Measurements from ENCODE around the gene MT1X.
"Not testable (repeated sequence)": the region's sequence is repeated elsewhere in the genome, so short reads cannot be mapped to it uniquely, and the experiment has no call there.

MT1X gene

DNA sequence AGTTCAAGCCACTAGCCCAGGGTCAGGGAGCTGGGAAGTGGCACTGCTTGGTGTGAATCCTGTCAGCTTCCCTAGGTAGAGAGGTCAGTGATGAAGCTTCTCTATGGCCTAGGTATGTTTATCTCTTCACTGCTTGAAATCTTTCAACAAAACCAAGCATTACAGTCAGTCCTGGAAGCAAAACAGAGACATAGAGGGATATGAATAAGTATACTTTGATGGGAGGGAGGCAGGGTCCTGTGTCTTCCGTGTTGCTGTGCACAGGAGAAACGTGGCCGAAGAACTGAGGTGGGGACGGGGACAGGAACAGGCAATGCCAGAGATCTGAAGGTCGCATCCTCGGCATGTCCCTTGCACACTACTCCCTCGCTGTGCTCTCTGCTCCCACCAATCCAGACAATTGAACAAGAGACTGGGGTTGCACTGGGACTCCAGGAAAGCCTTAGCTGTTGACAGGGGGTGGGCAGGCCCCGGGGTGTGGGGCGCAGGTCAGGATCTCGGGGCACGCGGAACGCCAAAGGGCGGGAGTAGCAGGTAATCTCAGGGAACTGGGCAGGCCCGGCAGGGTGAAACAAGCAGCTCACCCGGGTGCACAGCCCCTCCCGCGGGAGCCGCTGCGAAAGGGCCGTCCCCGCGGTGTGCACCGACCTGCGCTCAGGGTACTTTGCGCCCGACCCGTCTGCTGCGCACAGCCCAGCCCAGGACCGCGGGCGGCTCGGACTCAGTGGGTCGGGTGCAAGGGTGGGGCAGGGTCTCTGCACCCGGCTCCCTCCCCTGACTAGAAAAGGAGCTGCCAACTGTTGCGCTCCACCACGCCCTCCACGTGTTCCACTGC is 13.0 kb upstream of the MT1X start, which contains the start of gene MT1H:
Gene MT1H, plus strand, starts transcription at position 810 of the 835 bp plus-strand sequence. CDS start 71 bp downstream, outside the sequence.
- peaks cover 27 to 31% of the 10 kb centered on the region in 2 donors for H3K4me1 ChIP-seq (ENCODE audit: control insufficient read depth in 2 of 2, insufficient read depth in 2 of 2, low read length in 2 of 2)
- peak within 1 kb of the TSS; percentile 47 to 62 for H3K4me3 ChIP-seq (ENCODE audit: low read length in 2 of 2)
- H3K27me3 ChIP-seq (ENCODE audit: control insufficient read depth in 2 of 2, insufficient read depth in 2 of 2, low read length in 2 of 2), result peaks cover 21 to 37% of the 10 kb centered on the region in 2 donors
- peak within 1 kb of the TSS; percentile 56 to 75 for H3K9ac ChIP-seq (ENCODE audit: low read depth in 1 of 2, low read length in 2 of 2)
- no peaks in the 10 kb centered on the region for H3K36me3 ChIP-seq (ENCODE audit: control insufficient read depth in 2 of 2, insufficient read depth in 2 of 2, low read length in 2 of 2)
- no peaks in the 10 kb centered on the region for H3K9me3 ChIP-seq (ENCODE audit: control insufficient read depth in 2 of 2, low read length in 2 of 2)
- peak within 1 kb of the TSS; percentile 84 for H3K27ac ChIP-seq (ENCODE audit: low read depth in 2 of 2, low read length in 2 of 2)

DNA sequence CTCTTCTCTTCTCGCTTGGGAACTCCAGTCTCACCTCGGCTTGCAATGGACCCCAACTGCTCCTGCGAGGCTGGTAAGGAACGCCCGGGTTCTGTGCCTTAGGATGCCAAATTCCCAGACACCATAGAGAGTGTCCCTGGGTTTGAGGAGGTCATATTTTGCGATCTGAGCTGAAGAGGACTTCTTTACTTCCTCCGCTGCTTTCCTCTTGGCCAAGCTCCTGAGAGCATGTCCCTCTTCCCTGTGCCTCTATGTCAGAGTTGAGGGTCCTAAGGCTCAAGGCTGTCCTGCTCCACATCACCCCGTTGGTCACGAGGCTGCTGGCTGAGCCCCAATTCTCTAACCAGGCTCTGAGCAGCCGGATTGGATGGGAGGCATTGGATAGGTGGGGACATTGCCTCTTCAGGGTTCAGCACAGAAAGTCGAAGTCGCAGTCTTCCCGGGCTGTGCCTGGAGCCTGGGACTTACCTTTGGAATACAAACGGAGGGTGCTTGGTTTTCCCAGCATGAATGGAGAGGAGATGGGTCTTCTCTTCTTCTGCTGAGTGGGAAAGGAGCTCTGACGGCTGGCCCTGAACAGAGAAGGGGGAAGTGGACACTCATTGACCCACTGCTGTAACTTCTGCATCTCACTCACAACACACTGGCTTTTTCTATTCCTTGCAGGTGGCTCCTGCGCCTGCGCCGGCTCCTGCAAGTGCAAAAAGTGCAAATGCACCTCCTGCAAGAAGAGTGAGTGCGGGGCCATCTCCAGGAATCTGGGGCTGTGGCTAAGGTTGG is 12.2 kb upstream of the MT1X start:
- peak overlapping the region; percentile 24 to 62 for H3K4me3 ChIP-seq (ENCODE audit: low read length in 2 of 2)
- peaks cover 17 to 35% of the 10 kb centered on the region in 2 donors for H3K27me3 ChIP-seq (ENCODE audit: control insufficient read depth in 2 of 2, insufficient read depth in 2 of 2, low read length in 2 of 2)
- H3K9ac ChIP-seq (ENCODE audit: low read depth in 1 of 2, low read length in 2 of 2), result peak overlapping the region; percentile 56 to 75
- peaks cover 27 to 31% of the 10 kb centered on the region in 2 donors for H3K4me1 ChIP-seq (ENCODE audit: control insufficient read depth in 2 of 2, insufficient read depth in 2 of 2, low read length in 2 of 2)
- peak overlapping the region in 1 of 2 donors; percentile 56 for H3K27ac ChIP-seq (ENCODE audit: low read depth in 2 of 2, low read length in 2 of 2)
- H3K36me3 ChIP-seq (ENCODE audit: control insufficient read depth in 2 of 2, insufficient read depth in 2 of 2, low read length in 2 of 2), result no peaks in the 10 kb centered on the region
- no peaks in the 10 kb centered on the region for H3K9me3 ChIP-seq (ENCODE audit: control insufficient read depth in 2 of 2, low read length in 2 of 2)

DNA sequence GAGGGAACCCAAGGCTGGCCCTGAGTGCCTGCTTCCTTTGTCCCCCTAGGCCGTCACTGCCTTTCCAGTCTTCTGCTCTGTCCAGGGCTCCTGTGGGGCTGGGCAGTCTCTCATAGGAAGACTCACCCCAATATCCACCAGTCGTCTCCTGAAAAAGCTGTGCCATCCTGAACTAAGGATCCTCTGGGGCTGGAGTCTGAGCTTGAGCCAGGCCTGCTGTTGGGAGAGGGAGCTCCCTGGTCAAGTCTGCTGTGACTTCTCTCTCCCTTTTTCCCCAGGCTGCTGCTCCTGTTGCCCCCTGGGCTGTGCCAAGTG is 11.7 kb upstream of the MT1X start:
- Histone ChIP-seq H3K27me3 (ENCODE audit: control insufficient read depth in 2 of 2, insufficient read depth in 2 of 2, low read length in 2 of 2) (peaks cover 17 to 35% of the 10 kb centered on the region in 2 donors), H3K4me3 (ENCODE audit: low read length in 2 of 2) (no peak overlapping the region), H3K27ac (ENCODE audit: low read depth in 2 of 2, low read length in 2 of 2) (no peak overlapping the region), H3K9ac (ENCODE audit: low read depth in 1 of 2, low read length in 2 of 2) (no peak overlapping the region), H3K36me3 (ENCODE audit: control insufficient read depth in 2 of 2, insufficient read depth in 2 of 2, low read length in 2 of 2) (no peaks in the 10 kb centered on the region), H3K9me3 (ENCODE audit: control insufficient read depth in 2 of 2, low read length in 2 of 2) (no peaks in the 10 kb centered on the region), H3K4me1 (ENCODE audit: control insufficient read depth in 2 of 2, insufficient read depth in 2 of 2, low read length in 2 of 2) (peaks cover 27 to 31% of the 10 kb centered on the region in 2 donors)

DNA sequence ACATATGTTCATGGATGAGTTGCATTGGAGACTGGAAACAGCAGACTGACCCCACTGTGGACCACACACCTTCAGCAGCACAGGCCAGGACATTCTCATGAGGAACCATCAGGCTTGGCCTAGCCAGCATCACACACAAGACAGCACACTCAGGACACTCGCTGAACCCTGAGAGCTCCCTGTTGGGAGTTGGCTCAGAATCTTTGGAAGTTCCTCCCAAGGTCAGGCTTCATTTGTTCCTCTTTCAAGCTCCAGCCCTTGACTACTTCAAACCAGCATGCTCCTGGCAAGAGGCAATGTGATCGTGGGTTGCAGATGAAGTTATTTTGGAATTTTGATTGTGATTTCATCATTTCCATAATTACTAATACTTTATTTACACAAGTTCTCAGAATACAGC is 10.6 kb upstream of the MT1X start:
- H3K36me3 ChIP-seq (ENCODE audit: control insufficient read depth in 2 of 2, insufficient read depth in 2 of 2, low read length in 2 of 2); H3K9ac ChIP-seq (ENCODE audit: low read depth in 1 of 2, low read length in 2 of 2); H3K27ac ChIP-seq (ENCODE audit: low read depth in 2 of 2, low read length in 2 of 2); H3K4me3 ChIP-seq (ENCODE audit: low read length in 2 of 2); H3K9me3 ChIP-seq (ENCODE audit: control insufficient read depth in 2 of 2, low read length in 2 of 2): not testable (repeated sequence)
- peaks cover 27 to 30% of the 10 kb centered on the region in 2 donors for H3K4me1 ChIP-seq (ENCODE audit: control insufficient read depth in 2 of 2, insufficient read depth in 2 of 2, low read length in 2 of 2)
- H3K27me3 ChIP-seq (ENCODE audit: control insufficient read depth in 2 of 2, insufficient read depth in 2 of 2, low read length in 2 of 2), result peaks cover 17 to 40% of the 10 kb centered on the region in 2 donors

DNA sequence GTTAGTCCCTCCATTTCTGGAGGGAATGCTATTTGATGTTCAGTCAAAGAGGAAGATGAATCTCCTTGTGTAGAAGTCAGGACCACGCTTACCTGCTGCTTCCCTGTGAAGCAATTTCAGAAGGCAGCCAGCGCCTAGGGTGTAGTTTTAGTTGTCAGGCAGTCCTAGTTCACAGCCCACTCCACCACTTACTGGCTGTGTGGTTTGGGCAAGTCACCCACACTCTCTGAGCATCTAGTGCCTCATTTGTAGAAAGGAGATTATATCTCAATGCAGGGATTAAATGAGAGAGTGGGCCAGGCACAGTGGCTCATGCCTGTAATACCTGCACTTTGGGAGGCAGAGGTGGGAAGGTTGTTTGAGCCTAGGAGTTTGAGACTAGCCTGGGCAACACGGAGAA is 10.1 kb upstream of the MT1X start:
- Histone ChIP-seq H3K4me1 (ENCODE audit: control insufficient read depth in 2 of 2, insufficient read depth in 2 of 2, low read length in 2 of 2) (peaks cover 23 to 27% of the 10 kb centered on the region in 2 donors), H3K27me3 (ENCODE audit: control insufficient read depth in 2 of 2, insufficient read depth in 2 of 2, low read length in 2 of 2) (peaks cover 17 to 42% of the 10 kb centered on the region in 2 donors)
- not testable (repeated sequence) for H3K9ac ChIP-seq (ENCODE audit: low read depth in 1 of 2, low read length in 2 of 2); H3K4me3 ChIP-seq (ENCODE audit: low read length in 2 of 2); H3K36me3 ChIP-seq (ENCODE audit: control insufficient read depth in 2 of 2, insufficient read depth in 2 of 2, low read length in 2 of 2); H3K27ac ChIP-seq (ENCODE audit: low read depth in 2 of 2, low read length in 2 of 2); H3K9me3 ChIP-seq (ENCODE audit: control insufficient read depth in 2 of 2, low read length in 2 of 2)

DNA sequence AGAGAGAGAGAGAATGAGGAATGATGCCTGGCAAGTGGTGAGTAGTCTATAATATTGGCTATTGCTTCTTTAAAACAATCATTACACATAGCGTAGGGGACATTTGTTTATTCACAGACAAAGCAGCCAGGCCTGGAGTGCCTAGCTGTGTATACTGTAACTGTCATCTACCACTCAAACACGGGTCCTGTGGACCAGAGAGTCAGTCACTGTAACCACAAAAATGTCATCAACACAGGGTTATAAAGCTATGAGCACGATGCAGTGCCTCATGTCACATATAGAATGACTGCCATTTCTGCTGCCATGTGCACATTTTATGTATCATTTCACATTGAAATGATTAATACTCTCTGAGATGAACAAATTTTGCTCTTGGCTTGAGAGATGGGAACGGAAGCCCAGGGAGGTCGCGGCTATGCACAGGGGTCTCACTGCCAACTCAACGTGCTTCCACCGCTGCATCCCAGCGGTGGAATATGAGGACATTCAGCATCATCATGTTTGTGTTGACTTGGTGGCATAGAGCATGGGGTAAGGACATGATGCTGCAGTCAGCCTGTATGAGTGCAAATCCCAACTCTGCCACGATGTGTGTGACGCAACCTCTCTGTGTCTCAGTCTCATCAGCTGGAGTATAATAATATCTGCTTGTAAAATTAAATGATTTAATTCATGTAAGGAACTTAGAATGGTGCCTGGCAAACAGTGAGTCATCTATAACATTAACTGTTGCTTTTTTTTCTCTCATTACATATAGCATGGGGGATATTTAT is 9.3 kb upstream of the MT1X start:
- peaks cover 21% of the 10 kb centered on the region in 2 donors for H3K4me1 ChIP-seq (ENCODE audit: control insufficient read depth in 2 of 2, insufficient read depth in 2 of 2, low read length in 2 of 2)
- H3K9ac ChIP-seq (ENCODE audit: low read depth in 1 of 2, low read length in 2 of 2), result peak overlapping the region in 1 of 2 donors; percentile 19
- H3K27me3 ChIP-seq (ENCODE audit: control insufficient read depth in 2 of 2, insufficient read depth in 2 of 2, low read length in 2 of 2), result peaks cover 17 to 38% of the 10 kb centered on the region in 2 donors
- H3K27ac ChIP-seq (ENCODE audit: low read depth in 2 of 2, low read length in 2 of 2), result no peak overlapping the region
- H3K36me3 ChIP-seq (ENCODE audit: control insufficient read depth in 2 of 2, insufficient read depth in 2 of 2, low read length in 2 of 2), result no peaks in the 10 kb centered on the region
- H3K9me3 ChIP-seq (ENCODE audit: control insufficient read depth in 2 of 2, low read length in 2 of 2), result no peaks in the 10 kb centered on the region
- H3K4me3 ChIP-seq (ENCODE audit: low read length in 2 of 2), result no peak overlapping the region

DNA sequence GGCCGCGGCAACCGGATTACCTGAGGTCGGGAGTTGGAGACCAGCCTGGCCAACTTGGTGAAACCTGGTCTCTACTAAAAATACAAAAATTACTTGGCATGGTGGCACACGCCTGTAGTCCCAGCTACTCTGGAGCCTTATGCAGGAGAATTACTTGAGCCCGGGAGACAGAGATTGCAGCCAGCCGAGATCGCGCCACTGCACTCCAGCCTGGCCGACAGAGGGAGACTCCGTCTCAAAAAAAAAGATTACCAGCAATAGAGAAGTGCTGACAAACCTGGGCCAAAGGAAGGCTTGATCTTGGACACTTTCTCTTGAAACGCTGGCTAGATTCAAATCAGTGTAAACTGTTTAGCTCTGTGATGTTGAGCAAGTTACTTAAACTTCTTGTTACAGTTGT is 8.3 kb upstream of the MT1X start:
- H3K4me3 ChIP-seq (ENCODE audit: low read length in 2 of 2), result no peak overlapping the region
- H3K27ac ChIP-seq (ENCODE audit: low read depth in 2 of 2, low read length in 2 of 2), result no peak overlapping the region
- H3K27me3 ChIP-seq (ENCODE audit: control insufficient read depth in 2 of 2, insufficient read depth in 2 of 2, low read length in 2 of 2), result peaks cover 9 to 29% of the 10 kb centered on the region in 2 donors
- no peaks in the 10 kb centered on the region for H3K36me3 ChIP-seq (ENCODE audit: control insufficient read depth in 2 of 2, insufficient read depth in 2 of 2, low read length in 2 of 2)
- H3K9me3 ChIP-seq (ENCODE audit: control insufficient read depth in 2 of 2, low read length in 2 of 2), result no peaks in the 10 kb centered on the region
- peaks cover 12 to 13% of the 10 kb centered on the region in 2 donors for H3K4me1 ChIP-seq (ENCODE audit: control insufficient read depth in 2 of 2, insufficient read depth in 2 of 2, low read length in 2 of 2)
- no peak overlapping the region for H3K9ac ChIP-seq (ENCODE audit: low read depth in 1 of 2, low read length in 2 of 2)

DNA sequence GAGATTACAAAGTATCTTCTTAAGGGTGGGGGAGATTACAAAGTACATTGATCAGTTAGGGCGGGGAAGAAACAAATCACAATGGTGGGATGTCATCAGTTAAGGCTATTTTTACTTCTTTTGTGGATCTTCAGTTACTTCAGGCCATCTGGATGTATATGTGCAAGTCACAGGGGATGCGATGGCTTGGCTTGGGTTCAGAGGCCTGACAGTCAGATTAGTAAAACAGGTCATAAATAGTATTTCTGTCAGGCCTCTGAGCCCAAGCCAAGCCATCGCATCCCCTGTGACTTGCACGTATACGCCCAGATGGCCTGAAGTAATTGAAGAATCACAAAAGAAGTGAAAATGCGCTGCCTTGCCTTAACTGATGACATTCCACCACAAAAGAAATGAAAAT is 7.7 kb upstream of the MT1X start:
- H3K27ac ChIP-seq (ENCODE audit: low read depth in 2 of 2, low read length in 2 of 2); H3K36me3 ChIP-seq (ENCODE audit: control insufficient read depth in 2 of 2, insufficient read depth in 2 of 2, low read length in 2 of 2); H3K9me3 ChIP-seq (ENCODE audit: control insufficient read depth in 2 of 2, low read length in 2 of 2); H3K4me1 ChIP-seq (ENCODE audit: control insufficient read depth in 2 of 2, insufficient read depth in 2 of 2, low read length in 2 of 2); H3K9ac ChIP-seq (ENCODE audit: low read depth in 1 of 2, low read length in 2 of 2); H3K4me3 ChIP-seq (ENCODE audit: low read length in 2 of 2): not testable (repeated sequence)
- H3K27me3 ChIP-seq (ENCODE audit: control insufficient read depth in 2 of 2, insufficient read depth in 2 of 2, low read length in 2 of 2), result peaks cover 3 to 24% of the 10 kb centered on the region in 2 donors

DNA sequence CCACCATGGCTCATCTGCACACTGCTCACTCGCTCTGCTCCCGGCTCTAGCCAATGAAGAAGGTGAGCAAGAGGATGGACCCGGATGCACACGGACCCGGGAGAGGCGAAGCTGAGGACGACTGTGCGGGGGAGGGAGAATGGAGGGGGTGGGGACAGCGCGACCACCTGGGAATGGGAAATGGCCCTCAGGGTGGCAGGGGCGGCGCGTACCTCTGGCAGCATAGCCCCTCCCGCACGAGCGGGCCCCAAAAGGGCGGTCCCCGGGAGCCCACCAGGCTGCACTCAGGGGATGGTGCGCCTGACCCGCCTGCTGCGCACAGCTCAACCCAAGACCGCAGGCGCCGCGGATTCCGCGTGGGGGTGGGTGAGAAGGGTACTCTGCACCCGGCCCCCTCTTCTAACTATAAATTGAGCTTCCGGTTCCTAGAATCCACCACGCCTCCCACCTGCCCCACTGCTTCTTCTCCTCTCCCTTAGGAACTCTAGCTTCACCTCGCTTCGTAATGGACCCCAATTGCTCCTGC is 6.5 kb upstream of the MT1X start:
- Histone ChIP-seq H3K9me3 (ENCODE audit: control insufficient read depth in 2 of 2, low read length in 2 of 2) (no peaks in the 10 kb centered on the region), H3K36me3 (ENCODE audit: control insufficient read depth in 2 of 2, insufficient read depth in 2 of 2, low read length in 2 of 2) (no peaks in the 10 kb centered on the region), H3K4me3 (ENCODE audit: low read length in 2 of 2) (peak overlapping the region; percentile 42 to 71), H3K9ac (ENCODE audit: low read depth in 1 of 2, low read length in 2 of 2) (peak overlapping the region; percentile 32 to 57), H3K27me3 (ENCODE audit: control insufficient read depth in 2 of 2, insufficient read depth in 2 of 2, low read length in 2 of 2) (peaks cover 0 to 14% of the 10 kb centered on the region in 2 donors), H3K27ac (ENCODE audit: low read depth in 2 of 2, low read length in 2 of 2) (no peak overlapping the region), H3K4me1 (ENCODE audit: control insufficient read depth in 2 of 2, insufficient read depth in 2 of 2, low read length in 2 of 2) (no peaks in the 10 kb centered on the region)

All from mucosa of rectum (tissue), 2 donors.